ENCODE measurements around the gene CEP44.

- TF ChIP-seq CTCF (IDR thresholded peaks at IDR 0.05; ENCODE audit: poor library complexity) (no peak), EZH2 (IDR thresholded peaks at IDR 0.05; ENCODE audit: borderline replicate concordance) (no peak), EZH2phosphoT487 (IDR thresholded peaks at IDR 0.05; ENCODE audit: low read depth, severe bottlenecking, unreplicated experiment) (no peak)
Measured at GRCh38 chr4:174380699-174381439, 97.2 kb downstream of the CEP44 start.
